A549 (cell line): ENCODE results near the gene CYP21A2. TPM values are rescaled to one million over a fixed set of nuclear protein-coding genes. Genes with fewer than 3 reads are reported as not detected.
"Not testable (repeated sequence)": the region's sequence is repeated elsewhere in the genome, so short reads cannot be mapped to it uniquely, and the experiment has no call there.

Source experiments
- ATAC-seq, 2 experiments: fragments of 200-7000 bp in 1 of 2; fragments of >200 bp in 1 of 2; cut with Nextera tagmentation in 1 of 2; cut with Tn5 transposase in 1 of 2; 3 replicates each; pipeline versions ENCODE4 v1.8.0 to v1.9.1; 2018 to 2020; ENCODE audit warnings: mild to moderate bottlenecking in 1 of 2, moderate library complexity in 1 of 2
- CTCF ChIA-PET: fragments of 300-600 bp; sonication (Branson Sonifier 250); formaldehyde crosslinking; extraction: SDS; loops from one replicate; lab custom pipeline; 2021; ENCODE audit warnings: antibody characterized with exemption, inconsistent platforms; lab: Yijun Ruan, JAX
- POLR2A ChIA-PET: fragments of 350-600 bp; formaldehyde crosslinking; extraction: SDS; loops from one replicate; lab custom pipeline; 2021; ENCODE audit warnings: antibody characterized with exemption, inconsistent platforms; lab: Yijun Ruan, JAX
- DNase-seq, 2 experiments: peaks; one replicate each; pipeline versions ENCODE4 v3.0.0 to v3.0.0-alpha.2; 2011 to 2016; ENCODE audit warnings: low read depth in 1 of 2, low spot score in 1 of 2
- FAIRE-seq: peaks from 2 replicates; lab custom pipeline; 2011; peaks lifted over from hg19 to GRCh38; lab: Jason Lieb, UNC
- H3K27ac ChIP-seq, 2 experiments: fragments of >200 bp; sonication (Bioruptor Twin); formaldehyde crosslinking; 3 replicates each; pipeline ENCODE4 v1.5.1; 2016 to 2017
- H3K4me1 ChIP-seq: fragments of >200 bp; sonication (Bioruptor Twin); formaldehyde crosslinking; 3 replicates; pipeline ENCODE4 v1.6.1; 2016
- H3K4me2 ChIP-seq: fragments of >200 bp; sonication (Bioruptor Twin); formaldehyde crosslinking; 3 replicates; pipeline ENCODE4 v1.6.1; 2016
- H3K4me3 ChIP-seq: fragments of >200 bp; sonication (Bioruptor Twin); formaldehyde crosslinking; 3 replicates; pipeline ENCODE4 v1.5.1; 2016
- H3K9me3 ChIP-seq: fragments of >200 bp; sonication (Bioruptor Twin); formaldehyde crosslinking; 3 replicates; pipeline ENCODE4 v1.6.1; 2016
- CEBPB ChIP-seq, 2 experiments: fragments of >200 bp in 1 of 2; sonication (Bioruptor Twin) in 1 of 2; formaldehyde crosslinking in 1 of 2; IDR thresholded peaks; 2 replicates each; pipeline ENCODE4 v1.6.1; 2012 to 2016
- CTCF ChIP-seq: fragments of >200 bp; sonication (Bioruptor Twin); formaldehyde crosslinking; IDR thresholded peaks from 3 replicates; pipeline ENCODE4 v1.5.1; 2016
- E2F6 ChIP-seq: IDR thresholded peaks from 2 replicates; pipeline ENCODE4 v1.6.1; 2012; ENCODE audit warnings: low read depth, borderline replicate concordance
- EHMT2 ChIP-seq: fragments of 200-600 bp; sonication (generic); IDR thresholded peaks from 2 replicates; pipeline ENCODE4 v1.6.1; 2016; ENCODE audit warnings: antibody characterized with exemption, low read depth, mild to moderate bottlenecking, moderate library complexity
- ESRRA ChIP-seq: fragments of 150-350 bp; IDR thresholded peaks from 2 replicates; pipeline ENCODE4 v1.6.1; 2014; ENCODE audit warnings: mild to moderate bottlenecking, low read length, borderline replicate concordance
- FOSB ChIP-seq: fragments of 250-450 bp; sonication (Bioruptor Pico); IDR thresholded peaks from 2 replicates; pipeline ENCODE4 v1.5.0; 2020; ENCODE audit warnings: mild to moderate bottlenecking, moderate library complexity
- FOSL2 ChIP-seq, 2 experiments: fragments of 450-650 bp in 1 of 2; fragments of >200 bp in 1 of 2; sonication (Bioruptor Twin) in 1 of 2; formaldehyde crosslinking; IDR thresholded peaks; 2 replicates each; pipeline versions ENCODE4 v1.5.0 to v1.6.1; 2016 to 2020; ENCODE audit warnings: mild to moderate bottlenecking in 1 of 2, moderate library complexity in 1 of 2
- HDAC2 ChIP-seq: fragments of 200-600 bp; sonication (generic); IDR thresholded peaks from 2 replicates; pipeline ENCODE4 v1.6.1; 2016
- HOXB13 ChIP-seq: fragments of 250-450 bp; sonication (Bioruptor Pico); IDR thresholded peaks from 2 replicates; pipeline ENCODE4 v1.5.0; 2020; ENCODE audit warnings: low read depth, mild to moderate bottlenecking, moderate library complexity
- HOXB5 ChIP-seq: fragments of 250-450 bp; sonication (Bioruptor Pico); IDR thresholded peaks from 2 replicates; pipeline ENCODE4 v1.5.0; 2020; ENCODE audit warnings: mild to moderate bottlenecking, moderate library complexity
- JUN ChIP-seq, 2 experiments: fragments of >200 bp; sonication (Bioruptor Twin); formaldehyde crosslinking; IDR thresholded peaks; 2 replicates in 1 of 2; 3 replicates in 1 of 2; pipeline ENCODE4 v1.6.1; 2016 to 2017
- JUNB ChIP-seq: fragments of >200 bp; sonication (Bioruptor Twin); formaldehyde crosslinking; IDR thresholded peaks from 2 replicates; pipeline ENCODE4 v1.6.1; 2016
- KDM5A ChIP-seq: fragments of 200-600 bp; sonication (generic); IDR thresholded peaks from 2 replicates; pipeline ENCODE4 v1.6.1; 2016; ENCODE audit warnings: antibody characterized with exemption, mild to moderate bottlenecking
- MAZ ChIP-seq: fragments of 150-350 bp; IDR thresholded peaks from 2 replicates; pipeline ENCODE4 v1.6.1; 2014; ENCODE audit warnings: antibody characterized with exemption, low read depth, low read length, borderline replicate concordance
- MYC ChIP-seq: IDR thresholded peaks from 2 replicates; pipeline ENCODE4 v1.6.1; 2012; ENCODE audit warnings: mild to moderate bottlenecking, inconsistent platforms, low read length, improper control_type of control experiment, borderline replicate concordance
- PHF8 ChIP-seq: fragments of 200-600 bp; sonication (generic); IDR thresholded peaks from 2 replicates; pipeline ENCODE4 v1.6.1; 2016; ENCODE audit warnings: low read depth, mild to moderate bottlenecking, antibody characterized with exemption, moderate library complexity, borderline replicate concordance
- RAD21 ChIP-seq, 2 experiments: fragments of >200 bp in 1 of 2; sonication (Bioruptor Twin) in 1 of 2; formaldehyde crosslinking in 1 of 2; IDR thresholded peaks in 1 of 2; conservative IDR thresholded peaks in 1 of 2; 2 replicates in 1 of 2; 3 replicates in 1 of 2; pipeline ENCODE4 v1.6.1; 2012 to 2018; ENCODE audit warnings: inconsistent platforms in 1 of 2
- RNF2 ChIP-seq: fragments of 200-600 bp; sonication (generic); IDR thresholded peaks from 2 replicates; pipeline ENCODE4 v1.6.1; 2016; ENCODE audit warnings: low read depth, mild to moderate bottlenecking, antibody characterized with exemption, moderate library complexity, borderline replicate concordance
- SMC3 ChIP-seq: fragments of >200 bp; sonication (Bioruptor Twin); formaldehyde crosslinking; IDR thresholded peaks from 3 replicates; pipeline ENCODE4 v1.6.1; 2018; ENCODE audit warnings: inconsistent platforms
- SREBF2 ChIP-seq: fragments of 450-650 bp; IDR thresholded peaks from 2 replicates; pipeline ENCODE4 v1.6.1; 2014; ENCODE audit warnings: mild to moderate bottlenecking, moderate library complexity
- TFCP2L1 ChIP-seq: fragments of 250-450 bp; sonication (Bioruptor Pico); IDR thresholded peaks from 2 replicates; pipeline ENCODE4 v1.5.0; 2021; ENCODE audit warnings: mild to moderate bottlenecking
- WGBS: methylation state at CpG from one replicate; pipeline ENCODE4 v1.1.6; 2017; ENCODE audit errors: missing lambda C conversion rate; 5-methylcytosine and 5-hydroxymethylcytosine counted together
- polyA plus RNA-seq, 4 experiments: library from polyadenylated mRNA; depleted of rRNA in 3 of 4; stranded (reverse); fragments of >200 nt; fragmentation: RNase III in 1 of 4; extraction: RNeasy Plus Mini Kit Qiagen cat#74134 plus additional on column Dnase treatment in 1 of 4; gene quantifications; 2 replicates in 3 of 4; 3 replicates in 1 of 4; pipeline ENCODE4 v1.2.3, GENCODE V29; 2011 to 2017
- TF ChIP-seq, protein P1 (sequence below): fragments of 250-450 bp; sonication (Bioruptor Pico); IDR thresholded peaks from 2 replicates; pipeline ENCODE4 v1.5.0; 2021; ENCODE audit warnings: mild to moderate bottlenecking, moderate library complexity, borderline replicate concordance

CYP21A2 gene
- polyA plus RNA-seq, 2 of the 4 experiments (the other 2 are of a cell fraction), result not detected

DNA sequence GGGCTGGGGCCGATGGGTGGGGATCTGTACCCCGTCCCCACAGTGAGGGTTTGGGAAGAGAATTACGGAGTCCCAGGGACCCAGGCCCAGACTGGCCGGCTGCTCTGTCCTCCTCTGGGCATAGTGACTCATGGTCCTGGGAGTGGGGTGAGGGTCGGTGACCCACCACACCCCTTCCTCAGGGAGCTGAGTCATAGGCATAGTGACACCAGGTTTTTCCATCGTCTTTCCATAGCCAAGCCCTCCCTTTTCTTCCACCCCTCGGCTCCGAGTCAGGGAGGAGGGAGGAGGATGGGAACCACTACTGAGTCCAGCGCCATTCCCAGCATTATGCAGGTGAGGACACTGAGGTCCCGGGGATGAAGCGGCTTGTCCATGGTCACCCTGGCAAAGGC is 8.9 kb downstream of the CYP21A2 start:
- ATAC-seq (no peak), FAIRE-seq (no peak), DNase-seq (no peak)
- Histone ChIP-seq H3K4me3 (no peak overlapping the region), H3K4me1 (peaks cover 20% of the 10 kb centered on the region), H3K4me2 (peak overlapping the region; percentile 43; the same call in 2 of the 3 replicates), H3K9me3 (no peaks in the 10 kb centered on the region), H3K27ac (peak overlapping the region in 1 of 2 experiments; percentile 67; a peak in 3 of 6 replicates)
- no peak for TF ChIP-seq HDAC2
- TF ChIP-seq TFCP2L1 (CRISPR knock-in tag), result no peak
- TF ChIP-seq JUN (IDR thresholded peaks at IDR 0.05), result no peak
- TF ChIP-seq HOXB5 (CRISPR knock-in tag), result no peak
- no peak for TF ChIP-seq PHF8
- TF ChIP-seq ESRRA, result no peak
- TF ChIP-seq E2F6, result no peak
- WGBS, result 50% methylated on average over 5 of the region's 11 CpGs
- CTCF ChIA-PET, result interaction anchor here (0.9 to 2.3 kb wide), 5 partner anchors 12 to 73 kb away, joined by 3 to 12 read pairs (median 5); no protein-coding TSS in a partner anchor
- POLR2A ChIA-PET, result no interaction called here

- POLR2A ChIA-PET, result interaction anchor here (0.6 kb wide), 1 partner anchor 130 kb away, joined by 3 read pairs; no protein-coding TSS in a partner anchor
- no peak for FAIRE-seq
- 0 out of 3 replicates have a peak overlapping the region, but pooled peaks have one; percentile 43 for H3K4me2 ChIP-seq
- H3K27ac ChIP-seq, result peak overlapping the region in 1 of 2 experiments; percentile 67; a peak in 1 of 6 replicates
- DNase-seq, result no peak
- H3K9me3 ChIP-seq, result no peaks in the 10 kb centered on the region
- WGBS, result 68% methylated on average over 6 of the region's 6 CpGs
- no peak for ATAC-seq
- peaks cover 20% of the 10 kb centered on the region for H3K4me1 ChIP-seq
- TF ChIP-seq FOSL2 (IDR thresholded peaks at IDR 0.05) (no peak), FOSL2 (CRISPR knock-in tag; IDR thresholded peaks at IDR 0.05) (no peak), FOSB (CRISPR knock-in tag) (no peak), CEBPB (IDR thresholded peaks at IDR 0.05) (no peak), HOXB5 (CRISPR knock-in tag) (no peak), EHMT2 (no peak)
- TF ChIP-seq, protein P1, sequence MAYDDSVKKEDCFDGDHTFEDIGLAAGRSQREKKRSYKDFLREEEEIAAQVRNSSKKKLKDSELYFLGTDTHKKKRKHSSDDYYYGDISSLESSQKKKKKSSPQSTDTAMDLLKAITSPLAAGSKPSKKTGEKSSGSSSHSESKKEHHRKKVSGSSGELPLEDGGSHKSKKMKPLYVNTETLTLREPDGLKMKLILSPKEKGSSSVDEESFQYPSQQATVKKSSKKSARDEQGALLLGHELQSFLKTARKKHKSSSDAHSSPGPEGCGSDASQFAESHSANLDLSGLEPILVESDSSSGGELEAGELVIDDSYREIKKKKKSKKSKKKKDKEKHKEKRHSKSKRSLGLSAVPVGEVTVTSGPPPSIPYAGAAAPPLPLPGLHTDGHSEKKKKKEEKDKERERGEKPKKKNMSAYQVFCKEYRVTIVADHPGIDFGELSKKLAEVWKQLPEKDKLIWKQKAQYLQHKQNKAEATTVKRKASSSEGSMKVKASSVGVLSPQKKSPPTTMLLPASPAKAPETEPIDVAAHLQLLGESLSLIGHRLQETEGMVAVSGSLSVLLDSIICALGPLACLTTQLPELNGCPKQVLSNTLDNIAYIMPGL, result no peak
- H3K4me3 ChIP-seq, result no peak overlapping the region
- CTCF ChIA-PET, result interaction anchor here (0.7 to 2.3 kb wide), 11 partner anchors 12 to 184 kb away, joined by 3 to 12 read pairs (median 3); no protein-coding TSS in a partner anchor
These were observed 9.3 kb downstream of the CYP21A2 start for GRCh38 chr6:32047539-32047854.

- ATAC-seq, result peak; percentile 79 to 94
- ChIA-PET POLR2A (interaction anchor here (0.6 kb wide), 1 partner anchor 131 kb away, joined by 3 read pairs; no protein-coding TSS in a partner anchor), CTCF (interaction anchor here (0.7 to 2.3 kb wide), 14 partner anchors 11 to 184 kb away, joined by 3 to 12 read pairs (median 3); no protein-coding TSS in a partner anchor)
- TF ChIP-seq RAD21 (conservative IDR thresholded peaks at IDR 0.05 in 1 of 2, IDR thresholded peaks at IDR 0.05 in 1 of 2) (peak; percentile 23 to 47; a peak in 2 of 5 replicates), SMC3 (peak; percentile 35; the same call in 2 of the 3 replicates), JUNB (no peak), SREBF2 (no peak), HOXB13 (no peak), CTCF (peak; percentile 54), MAZ (no peak), KDM5A (no peak), RNF2 (no peak), MYC (no peak)
- WGBS, result 52% methylated on average over 34 of the region's 42 CpGs
- peak; percentile 34 to 48 for DNase-seq
- H3K9me3 ChIP-seq, result no peaks in the 10 kb centered on the region
- H3K4me1 ChIP-seq, result peaks cover 20% of the 10 kb centered on the region
- no peak for FAIRE-seq
- H3K4me2 ChIP-seq, result 0 out of 3 replicates have a peak overlapping the region, but pooled peaks have one; percentile 43
- no peak overlapping the region for H3K4me3 ChIP-seq
- H3K27ac ChIP-seq, result peak overlapping the region in 1 of 2 experiments; percentile 67; a peak in 3 of 6 replicates
These were observed 9.9 kb downstream of the CYP21A2 start for GRCh38 chr6:32047855-32048766.

DNA sequence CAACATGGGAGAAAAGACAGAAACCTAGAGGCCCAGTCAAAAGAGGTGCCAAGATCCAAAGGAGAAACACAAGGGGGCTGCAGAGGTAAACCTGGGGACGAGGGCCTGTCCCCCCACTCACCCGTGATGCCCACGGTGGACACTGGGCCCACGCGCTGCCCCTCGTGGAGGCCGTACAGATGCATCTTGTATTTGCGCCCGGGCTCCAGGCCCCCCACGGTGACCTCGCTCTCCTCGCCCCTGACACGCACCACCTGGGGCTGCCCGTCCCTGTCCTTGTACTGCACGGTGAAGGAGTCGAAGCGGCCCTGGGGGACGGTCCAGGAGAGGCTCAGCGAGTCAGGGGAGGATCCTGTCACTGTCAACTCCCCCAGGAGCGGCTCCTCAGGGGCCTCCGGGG is 10.9 kb downstream of the CYP21A2 start:
- POLR2A ChIA-PET, H3K4me2 ChIP-seq, H3K4me3 ChIP-seq, FAIRE-seq, DNase-seq, H3K9me3 ChIP-seq, ATAC-seq, H3K27ac ChIP-seq: not testable (repeated sequence)
- peaks cover 20% of the 10 kb centered on the region for H3K4me1 ChIP-seq
- 95% methylated on average over 16 of the region's 21 CpGs for WGBS
- CTCF ChIA-PET, result interaction anchor here (0.8 to 2.3 kb wide), 3 partner anchors 30 to 69 kb away, joined by 3 to 12 read pairs (median 5); no protein-coding TSS in a partner anchor
